ENCODE measurements around the gene CELF2.

DNA sequence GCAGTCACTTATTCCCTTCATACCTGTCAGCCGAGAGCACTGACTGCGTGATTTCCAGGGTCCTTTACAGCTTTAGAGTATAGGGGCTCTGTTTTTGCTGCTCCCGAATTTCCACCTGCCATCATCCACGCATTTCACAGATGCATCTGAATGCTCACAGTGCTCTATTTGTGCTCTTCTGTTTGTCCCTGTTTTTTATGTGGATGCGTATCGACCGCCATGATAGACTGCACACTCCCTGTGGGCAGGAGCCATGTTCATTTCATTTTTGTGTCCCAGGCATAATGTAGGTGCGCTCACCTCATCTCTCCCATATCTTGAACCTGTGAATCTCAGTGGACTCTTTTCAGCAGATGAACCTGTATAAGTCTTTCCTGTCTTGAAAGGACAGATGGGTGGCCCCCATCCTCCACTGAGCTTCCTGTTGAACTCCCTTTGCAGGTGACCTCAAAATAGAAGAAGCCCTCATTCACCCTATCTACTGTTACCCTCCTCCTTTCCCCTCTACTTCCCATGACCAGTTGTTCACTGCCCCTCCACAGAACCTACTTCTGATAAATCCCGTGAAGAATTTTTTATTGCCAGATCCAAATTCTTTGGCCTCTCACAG is 228.4 kb downstream of the CELF2 start:
- TF ChIP-seq, protein P1, sequence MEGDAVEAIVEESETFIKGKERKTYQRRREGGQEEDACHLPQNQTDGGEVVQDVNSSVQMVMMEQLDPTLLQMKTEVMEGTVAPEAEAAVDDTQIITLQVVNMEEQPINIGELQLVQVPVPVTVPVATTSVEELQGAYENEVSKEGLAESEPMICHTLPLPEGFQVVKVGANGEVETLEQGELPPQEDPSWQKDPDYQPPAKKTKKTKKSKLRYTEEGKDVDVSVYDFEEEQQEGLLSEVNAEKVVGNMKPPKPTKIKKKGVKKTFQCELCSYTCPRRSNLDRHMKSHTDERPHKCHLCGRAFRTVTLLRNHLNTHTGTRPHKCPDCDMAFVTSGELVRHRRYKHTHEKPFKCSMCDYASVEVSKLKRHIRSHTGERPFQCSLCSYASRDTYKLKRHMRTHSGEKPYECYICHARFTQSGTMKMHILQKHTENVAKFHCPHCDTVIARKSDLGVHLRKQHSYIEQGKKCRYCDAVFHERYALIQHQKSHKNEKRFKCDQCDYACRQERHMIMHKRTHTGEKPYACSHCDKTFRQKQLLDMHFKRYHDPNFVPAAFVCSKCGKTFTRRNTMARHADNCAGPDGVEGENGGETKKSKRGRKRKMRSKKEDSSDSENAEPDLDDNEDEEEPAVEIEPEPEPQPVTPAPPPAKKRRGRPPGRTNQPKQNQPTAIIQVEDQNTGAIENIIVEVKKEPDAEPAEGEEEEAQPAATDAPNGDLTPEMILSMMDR (conservative IDR thresholded peaks at IDR 0.05; ENCODE audit: low read depth, low read length): no peak
- no peak for TF ChIP-seq EZH2 (IDR thresholded peaks at IDR 0.05; ENCODE audit: borderline replicate concordance, low read depth, low read length, poor library complexity, severe bottlenecking)
